NT2/D1 (cell line): ENCODE measurements around the gene LY86.

ENCODE experiments used
- YY1 ChIP-seq: IDR thresholded peaks from 2 replicates; pipeline ENCODE4 v1.6.1; 2011; ENCODE audit not compliant: insufficient read length, insufficient read depth
- ZNF274 ChIP-seq: IDR thresholded peaks from 2 replicates; pipeline ENCODE4 v1.6.1; 2011; ENCODE audit warnings: mild to moderate bottlenecking, low read depth, low read length

GRCh38 chr6:6587696-6588063, 840 bp upstream of the LY86 start:
- TF ChIP-seq ZNF274 (no peak), YY1 (no peak)
